B cell (primary cell): ENCODE data around the gene SCYGR1.

ENCODE experiments used
- EZH2 ChIP-seq: IDR thresholded peaks from 2 replicates; pipeline ENCODE4 v1.6.1; 2012; ENCODE audit warnings: borderline replicate concordance, low read depth, mild to moderate bottlenecking, moderate library complexity, low read length; ENCODE audit not compliant: insufficient read depth, poor library complexity, severe bottlenecking
- TF ChIP-seq, protein P1 (sequence below): fragments of 200-600 bp; IDR thresholded peaks from one replicate; pipeline ENCODE4 v1.8.0; 2022; ENCODE audit warnings: antibody characterized with exemption, mild to moderate bottlenecking

DNA sequence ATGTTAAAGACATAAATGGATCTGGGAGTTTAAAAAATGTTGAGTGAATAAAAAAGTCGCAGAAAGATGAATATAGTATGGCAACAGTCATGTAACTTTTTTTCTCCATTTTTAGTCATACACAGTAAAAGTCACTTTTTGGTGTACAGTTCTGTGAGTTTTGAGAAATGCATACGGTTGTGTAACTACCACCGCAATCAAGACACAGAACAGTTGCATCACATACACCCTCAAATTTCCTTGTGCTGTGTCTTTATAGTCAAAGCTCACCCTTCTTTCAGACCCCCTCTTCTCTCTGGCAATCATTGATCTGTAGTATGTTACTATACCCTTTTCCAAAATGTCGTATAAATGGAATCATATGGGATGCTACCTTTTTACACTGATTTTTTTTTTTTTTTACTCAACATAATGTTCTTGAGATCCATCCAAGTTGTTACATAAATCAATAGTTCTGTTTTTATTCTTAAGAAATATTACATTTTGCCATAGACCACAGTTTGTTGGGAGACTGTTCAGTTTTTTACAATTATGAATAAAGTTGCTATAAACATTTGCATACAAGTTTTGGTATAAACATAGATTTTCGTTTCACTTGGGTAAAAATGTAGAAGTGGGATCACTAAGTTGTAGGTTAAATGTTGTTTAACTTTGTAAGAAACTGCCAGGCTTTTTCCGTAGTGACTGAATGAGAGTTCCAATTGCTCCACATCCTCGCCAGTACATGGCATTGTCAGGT lies 48.9 kb upstream of the SCYGR1 start:
- TF ChIP-seq, protein P1, sequence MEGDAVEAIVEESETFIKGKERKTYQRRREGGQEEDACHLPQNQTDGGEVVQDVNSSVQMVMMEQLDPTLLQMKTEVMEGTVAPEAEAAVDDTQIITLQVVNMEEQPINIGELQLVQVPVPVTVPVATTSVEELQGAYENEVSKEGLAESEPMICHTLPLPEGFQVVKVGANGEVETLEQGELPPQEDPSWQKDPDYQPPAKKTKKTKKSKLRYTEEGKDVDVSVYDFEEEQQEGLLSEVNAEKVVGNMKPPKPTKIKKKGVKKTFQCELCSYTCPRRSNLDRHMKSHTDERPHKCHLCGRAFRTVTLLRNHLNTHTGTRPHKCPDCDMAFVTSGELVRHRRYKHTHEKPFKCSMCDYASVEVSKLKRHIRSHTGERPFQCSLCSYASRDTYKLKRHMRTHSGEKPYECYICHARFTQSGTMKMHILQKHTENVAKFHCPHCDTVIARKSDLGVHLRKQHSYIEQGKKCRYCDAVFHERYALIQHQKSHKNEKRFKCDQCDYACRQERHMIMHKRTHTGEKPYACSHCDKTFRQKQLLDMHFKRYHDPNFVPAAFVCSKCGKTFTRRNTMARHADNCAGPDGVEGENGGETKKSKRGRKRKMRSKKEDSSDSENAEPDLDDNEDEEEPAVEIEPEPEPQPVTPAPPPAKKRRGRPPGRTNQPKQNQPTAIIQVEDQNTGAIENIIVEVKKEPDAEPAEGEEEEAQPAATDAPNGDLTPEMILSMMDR = no peak
- TF ChIP-seq EZH2 = no peak
